B cell (primary cell): Measurements from ENCODE around the gene GPR15LG. TPM values are rescaled to one million over a fixed set of nuclear protein-coding genes. Genes with fewer than 3 reads are reported as not detected.

Source experiments
- ATAC-seq: fragments of 200-7000 bp; cut with Tn5 transposase; one replicate; pipeline ENCODE4 v1.10.0; 2021; ENCODE audit warnings: low read depth, mild to moderate bottlenecking, moderate number of reproducible peaks, moderate library complexity
- CTCF ChIA-PET: fragments of 350-600 bp; sonication (Branson Sonifier 250); formaldehyde crosslinking; loops from one replicate; lab custom pipeline; 2021; ENCODE audit warnings: antibody characterized with exemption, inconsistent platforms; lab: Charles Lee
- POLR2A ChIA-PET: fragments of 350-600 bp; sonication (Branson Sonifier 250); formaldehyde crosslinking; loops from one replicate; lab custom pipeline; 2021; ENCODE audit warnings: antibody characterized with exemption; lab: Charles Lee
- DNase-seq: peaks from one replicate; pipeline ENCODE4 v3.0.0; 2013
- H2AFZ ChIP-seq: 2 replicates; pipeline ENCODE4 v1.6.1; 2012; ENCODE audit warnings: mild to moderate bottlenecking, low read depth, low read length; ENCODE audit not compliant: insufficient read depth, poor library complexity, severe bottlenecking
- H3K27ac ChIP-seq, 2 donors: 1 replicate in 1 of 2; 2 replicates in 1 of 2; pipeline ENCODE4 v1.5.1; 2012 to 2013; ENCODE audit warnings: low read length in 2 of 2, mild to moderate bottlenecking in 2 of 2, moderate library complexity in 1 of 2
- H3K27me3 ChIP-seq, 4 experiments: fragments of 200-600 bp in 1 of 4; sonication (generic) in 1 of 4; replicated peaks in 1 of 4; 1 replicate in 2 of 4; 2 replicates in 2 of 4; pipeline versions ENCODE4 v1.6.1 to v1.7.0; 2013 to 2016; ENCODE audit warnings: low read length in 3 of 4, mild to moderate bottlenecking in 2 of 4, mixed read lengths in 1 of 4, moderate library complexity in 1 of 4; ENCODE audit not compliant: insufficient read depth in 4 of 4, control insufficient read depth in 3 of 4; ENCODE audit errors: control extremely low read depth in 1 of 4
- H3K36me3 ChIP-seq, 2 experiments: replicated peaks in 1 of 2; 1 replicate in 1 of 2; 2 replicates in 1 of 2; pipeline versions ENCODE4 v1.6.1 to v1.7.1; 2013; ENCODE audit warnings: low read length in 1 of 2; ENCODE audit not compliant: insufficient read depth in 2 of 2, control insufficient read depth in 1 of 2; ENCODE audit errors: control extremely low read depth in 1 of 2, extremely low read depth in 1 of 2
- H3K4me1 ChIP-seq, 2 donors: fragments of 200-600 bp in 1 of 2; sonication (generic) in 1 of 2; 1 replicate in 1 of 2; 2 replicates in 1 of 2; pipeline versions ENCODE4 v1.5.1 to v1.6.1; 2013 to 2017; ENCODE audit warnings: low read length in 2 of 2; ENCODE audit not compliant: control insufficient read depth in 2 of 2, insufficient read depth in 2 of 2
- H3K4me2 ChIP-seq: replicated peaks from 2 replicates; pipeline ENCODE3; 2012; ENCODE audit warnings: mild to moderate bottlenecking, low read depth, low read length; ENCODE audit not compliant: poor library complexity, severe bottlenecking
- H3K4me3 ChIP-seq, 5 experiments: fragments of 200-600 bp in 1 of 5; sonication (generic) in 1 of 5; 1 replicate in 3 of 5; 2 replicates in 2 of 5; pipeline versions ENCODE4 v1.5.1 to v1.7.0; 2011 to 2016; ENCODE audit warnings: low read length in 4 of 5, mild to moderate bottlenecking in 4 of 5, low read depth in 2 of 5, control low read depth in 1 of 5, moderate library complexity in 1 of 5; ENCODE audit not compliant: insufficient read depth in 1 of 5; ENCODE audit errors: control extremely low read depth in 1 of 5, extremely low read depth in 1 of 5
- H3K79me2 ChIP-seq: fragments of 200-600 bp; sonication (generic); one replicate; pipeline ENCODE4 v1.6.0; 2016; ENCODE audit warnings: low read length; ENCODE audit not compliant: control insufficient read depth, insufficient read depth
- H3K9ac ChIP-seq: fragments of 200-600 bp; sonication (generic); 2 replicates; pipeline ENCODE4 v1.6.1; 2017; ENCODE audit warnings: mild to moderate bottlenecking, low read length, moderate library complexity
- H3K9me3 ChIP-seq, 3 donors: one replicate each; pipeline versions ENCODE4 v1.6.1 to v1.7.1; 2013; ENCODE audit warnings: low read length in 2 of 3; ENCODE audit not compliant: control insufficient read depth in 2 of 3, insufficient read depth in 1 of 3; ENCODE audit errors: control extremely low read depth in 1 of 3
- H4K20me1 ChIP-seq: 2 replicates; pipeline ENCODE4 v1.6.0; 2012; ENCODE audit warnings: mild to moderate bottlenecking, low read length; ENCODE audit not compliant: insufficient read depth, control insufficient read depth, poor library complexity, severe bottlenecking
- H3K27ac Mint-ChIP-seq: one replicate; pipeline ENCODE4 v1.8.0; 2021; ENCODE audit warnings: mixed read lengths
- H3K27me3 Mint-ChIP-seq: one replicate; pipeline ENCODE4 v1.8.0; 2021; ENCODE audit warnings: mixed read lengths
- H3K4me1 Mint-ChIP-seq: one replicate; pipeline ENCODE4 v1.8.0; 2021; ENCODE audit warnings: mixed read lengths
- H3K4me3 Mint-ChIP-seq: one replicate; pipeline ENCODE4 v1.8.0; 2021; ENCODE audit warnings: mixed read lengths
- H3K9me3 Mint-ChIP-seq: one replicate; pipeline ENCODE4 v1.8.0; 2022; ENCODE audit warnings: mixed read lengths; ENCODE audit not compliant: insufficient read depth
- CTCF ChIP-seq: fragments of 200-600 bp; IDR thresholded peaks from one replicate; pipeline ENCODE4 v1.8.0; 2022; ENCODE audit warnings: antibody characterized with exemption, mild to moderate bottlenecking
- EZH2 ChIP-seq: IDR thresholded peaks from 2 replicates; pipeline ENCODE4 v1.6.1; 2012; ENCODE audit warnings: borderline replicate concordance, low read depth, mild to moderate bottlenecking, moderate library complexity, low read length; ENCODE audit not compliant: insufficient read depth, poor library complexity, severe bottlenecking
- WGBS: methylation state at CpG from one replicate; pipeline ENCODE4 v1.1.5; 2013; ENCODE audit warnings: missing lambda C conversion rate; ENCODE audit not compliant: insufficient coverage; 5-methylcytosine and 5-hydroxymethylcytosine counted together
- intact Hi-C: fragments of 100-400 bp; cut with micrococcal nuclease; formaldehyde crosslinking; loops from one replicate; pipeline ENCODE4 v1.10.0; 2022
- polyA plus RNA-seq: library from polyadenylated mRNA; depleted of rRNA; stranded (reverse); fragments of >200 nt; gene quantifications from 2 replicates; pipeline ENCODE4 v1.2.3, GENCODE V29; 2012
- total RNA-seq, 2 donors: library from RNA; stranded (reverse); fragments of 120-200 nt in 1 of 2; gene quantifications; 1 replicate in 1 of 2; 2 replicates in 1 of 2; pipeline versions ENCODE4 v1.2.3 to v1.2.4, GENCODE V29; 2013 to 2022

GPR15LG gene
- total and polyA plus RNA-seq, 2 donors (not counting 1 experiment from before 2014, with no cell fraction given): not detected

DNA sequence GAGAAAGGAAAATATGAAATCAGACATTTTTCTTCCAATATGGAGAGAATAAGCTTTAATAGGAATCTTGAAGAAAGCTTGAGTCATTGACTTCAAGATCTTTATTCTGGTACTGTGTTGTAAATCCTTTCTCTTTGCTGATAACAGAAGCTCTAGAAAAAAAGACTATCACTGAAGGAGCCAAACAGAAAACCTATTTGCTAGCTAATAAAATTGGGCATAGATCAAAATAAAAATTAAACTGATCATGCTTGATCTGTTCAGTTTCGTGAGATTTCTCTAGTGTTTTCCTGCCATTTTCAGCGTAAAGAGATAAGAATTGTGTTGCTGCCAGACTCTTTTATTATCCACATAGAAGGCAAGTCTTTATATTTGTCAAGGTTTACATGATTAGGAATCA lies 35.8 kb upstream of the GPR15LG start:
- H2AFZ ChIP-seq: peak overlapping the region; percentile 97
- POLR2A ChIA-PET: no interaction called here
- no peak overlapping the region for H3K4me3 ChIP-seq
- Mint-ChIP-seq H3K27ac (no peak overlapping the region), H3K9me3 (no peaks in the 10 kb centered on the region), H3K4me1 (peaks cover 27% of the 10 kb centered on the region), H3K27me3 (no peaks in the 10 kb centered on the region), H3K4me3 (peak overlapping the region; percentile 52)
- no CpG with 5 or more reads among the region's 2 CpGs for WGBS
- H3K79me2 ChIP-seq: peaks cover 24% of the 10 kb centered on the region
- CTCF ChIA-PET: interaction anchor here (0.9 kb wide), 1 partner anchor 10 kb away, joined by 3 read pairs; no protein-coding TSS in a partner anchor
- TF ChIP-seq CTCF: no peak
- H3K27ac ChIP-seq: no peak overlapping the region
- H3K36me3 ChIP-seq: peaks cover 0 to 6% of the 10 kb centered on the region in 2 experiments
- DNase-seq (no peak), ATAC-seq (no peak)
- no peaks in the 10 kb centered on the region for H4K20me1 ChIP-seq
- H3K27me3 ChIP-seq: no peaks in the 10 kb centered on the region
- peaks cover 16 to 21% of the 10 kb centered on the region in 2 donors for H3K4me1 ChIP-seq
- H3K9ac ChIP-seq: no peak overlapping the region
- intact Hi-C loops: no loop called here
- peaks cover 0 to 1% (median 0%) of the 10 kb centered on the region in 3 donors for H3K9me3 ChIP-seq
- no peak overlapping the region for H3K4me2 ChIP-seq

DNA sequence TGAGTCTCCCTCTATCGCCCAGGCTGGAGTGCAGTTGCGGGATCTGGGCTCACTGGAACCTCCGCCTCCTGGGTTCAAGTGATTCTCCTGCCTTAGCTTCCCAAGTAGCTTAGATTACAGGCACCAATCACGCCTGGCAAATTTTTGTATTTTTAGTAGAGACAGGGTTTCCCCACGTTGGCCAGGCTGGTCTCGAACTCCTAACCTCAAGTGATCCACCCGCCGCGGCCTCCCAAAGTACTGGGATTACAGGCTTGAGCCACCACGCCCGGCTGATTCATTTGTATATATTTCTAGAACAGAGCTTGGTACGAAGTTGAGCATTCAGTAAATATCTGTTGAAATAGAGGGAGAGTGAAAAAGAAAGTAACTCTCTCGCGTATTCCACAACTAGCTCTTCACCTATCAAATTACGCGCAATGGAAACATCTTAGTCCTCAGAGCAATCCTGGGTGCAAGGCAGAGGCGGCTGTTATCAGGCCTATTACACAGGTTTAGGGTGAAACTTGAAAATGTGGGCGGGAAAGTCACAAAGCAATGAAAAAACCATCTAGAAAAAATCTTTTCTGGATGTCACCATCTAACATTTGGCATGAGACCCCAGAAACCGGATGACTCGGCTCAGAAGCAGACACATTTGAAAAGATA lies 35.0 kb upstream of the GPR15LG start:
- H3K27ac Mint-ChIP-seq: peak overlapping the region; percentile 90
- H3K9me3 ChIP-seq: peaks cover 0 to 1% (median 0%) of the 10 kb centered on the region in 3 donors
- ChIA-PET CTCF (interaction anchor here (0.9 to 2.5 kb wide), 5 partner anchors 8 to 190 kb away, joined by 3 to 15 read pairs (median 3); partner anchors contain the start of gene CCSER2), POLR2A (no interaction called here)
- intact Hi-C loops: loop anchor here (1.0 kb wide), 4 partner anchors 10 to 190 kb away; partner anchors contain the start of gene CCSER2
- no peak for DNase-seq
- H2AFZ ChIP-seq: peak overlapping the region; percentile 97
- H3K4me3 ChIP-seq: peak overlapping the region; percentile 79 to 98 (median 94)
- 59% methylated on average over 7 of the region's 20 CpGs for WGBS
- H3K9me3 Mint-ChIP-seq: no peaks in the 10 kb centered on the region
- peaks cover 0 to 13% of the 10 kb centered on the region in 2 experiments for H3K36me3 ChIP-seq
- ATAC-seq: no peak
- no peaks in the 10 kb centered on the region for H3K27me3 Mint-ChIP-seq
- no peaks in the 10 kb centered on the region for H4K20me1 ChIP-seq
- peak overlapping the region; percentile 79 for H3K4me2 ChIP-seq
- peaks cover 29% of the 10 kb centered on the region for H3K4me1 Mint-ChIP-seq
- H3K79me2 ChIP-seq: peaks cover 24% of the 10 kb centered on the region
- peak overlapping the region; percentile 99 for H3K9ac ChIP-seq
- peak overlapping the region; percentile 96 for H3K4me3 Mint-ChIP-seq
- peaks cover 16 to 21% of the 10 kb centered on the region in 2 donors for H3K4me1 ChIP-seq
- peak overlapping the region; percentile 72 to 98 for H3K27ac ChIP-seq
- TF ChIP-seq CTCF: no peak
- no peak for TF ChIP-seq EZH2
- H3K27me3 ChIP-seq: no peaks in the 10 kb centered on the region
